H9 (cell line): ENCODE results near the gene TENT5A. TPM values are rescaled to one million over a fixed set of nuclear protein-coding genes. Genes with fewer than 3 reads are reported as not detected.

Experiments used
- DNase-seq: peaks from one replicate; pipeline ENCODE4 v3.0.0-alpha.2; 2017
- H2AFZ ChIP-seq: one replicate; pipeline ENCODE4 v1.6.1; 2013; ENCODE audit warnings: mild to moderate bottlenecking, low read length, control low read depth, moderate library complexity
- H2AK5ac ChIP-seq: 2 replicates; pipeline ENCODE4 v1.6.1; 2013; ENCODE audit warnings: low read length, control low read depth, mixed read lengths; ENCODE audit not compliant: insufficient read length
- H2BK120ac ChIP-seq: one replicate; pipeline ENCODE4 v1.6.1; 2013; ENCODE audit warnings: low read depth, mild to moderate bottlenecking, low read length, control low read depth, inconsistent platforms; ENCODE audit not compliant: poor library complexity, severe bottlenecking
- H2BK12ac ChIP-seq: 2 replicates; pipeline ENCODE4 v1.6.1; 2013; ENCODE audit warnings: low read length, control low read depth, mixed read lengths, low read depth; ENCODE audit not compliant: insufficient read length
- H2BK15ac ChIP-seq: 2 replicates; pipeline ENCODE4 v1.6.1; 2013; ENCODE audit warnings: low read depth, low read length, control low read depth
- H2BK20ac ChIP-seq: one replicate; pipeline ENCODE4 v1.6.1; 2013; ENCODE audit warnings: low read depth, mild to moderate bottlenecking, low read length, control low read depth, inconsistent platforms; ENCODE audit not compliant: poor library complexity, severe bottlenecking
- H2BK5ac ChIP-seq: 2 replicates; pipeline ENCODE4 v1.6.1; 2013; ENCODE audit warnings: low read length, control low read depth, mixed read lengths; ENCODE audit not compliant: insufficient read length
- H3K14ac ChIP-seq: 2 replicates; pipeline ENCODE4 v1.6.1; 2013; ENCODE audit warnings: low read length, control low read depth; ENCODE audit not compliant: insufficient read depth
- H3K18ac ChIP-seq: 2 replicates; pipeline ENCODE4 v1.6.1; 2013; ENCODE audit warnings: low read depth, mild to moderate bottlenecking, mixed read lengths, low read length, control low read depth; ENCODE audit not compliant: insufficient read length
- H3K23ac ChIP-seq: 2 replicates; pipeline ENCODE4 v1.6.1; 2013; ENCODE audit warnings: low read length, control low read depth, mixed read lengths, low read depth; ENCODE audit not compliant: insufficient read length
- H3K23me2 ChIP-seq: 2 replicates; pipeline ENCODE4 v1.6.1; 2013; ENCODE audit warnings: low read depth, mild to moderate bottlenecking, mixed read lengths, low read length, control low read depth; ENCODE audit not compliant: insufficient read length, poor library complexity, severe bottlenecking
- H3K27ac ChIP-seq: 2 replicates; pipeline ENCODE4 v1.5.1; 2013; ENCODE audit warnings: low read length, control low read depth, mixed read lengths, low read depth; ENCODE audit not compliant: insufficient read length
- H3K27me3 ChIP-seq: 2 replicates; pipeline ENCODE4 v1.6.1; 2013; ENCODE audit warnings: low read length, control low read depth, inconsistent platforms; ENCODE audit not compliant: insufficient read depth
- H3K4ac ChIP-seq: 2 replicates; pipeline ENCODE4 v1.6.1; 2013; ENCODE audit warnings: low read depth, mild to moderate bottlenecking, control low read depth, inconsistent platforms, low read length, moderate library complexity
- H3K4me1 ChIP-seq: 2 replicates; pipeline ENCODE4 v1.6.1; 2013; ENCODE audit warnings: low read length, control low read depth, inconsistent platforms; ENCODE audit not compliant: insufficient read depth
- H3K4me2 ChIP-seq: 2 replicates; pipeline ENCODE4 v1.6.1; 2013; ENCODE audit warnings: low read length, control low read depth, mixed read lengths; ENCODE audit not compliant: insufficient read length, insufficient read depth
- H3K56ac ChIP-seq: 2 replicates; pipeline ENCODE4 v1.6.1; 2013; ENCODE audit warnings: low read depth, mild to moderate bottlenecking, mixed read lengths, low read length, control low read depth; ENCODE audit not compliant: insufficient read length
- H3K79me1 ChIP-seq: 2 replicates; pipeline ENCODE4 v1.6.1; 2013; ENCODE audit warnings: low read depth, mild to moderate bottlenecking, moderate library complexity, low read length, control low read depth, inconsistent platforms; ENCODE audit not compliant: insufficient read depth, poor library complexity, severe bottlenecking
- H3K79me2 ChIP-seq: 2 replicates; pipeline ENCODE4 v1.6.1; 2013; ENCODE audit warnings: low read length, control low read depth, inconsistent platforms; ENCODE audit not compliant: insufficient read depth
- H3K9ac ChIP-seq: 2 replicates; pipeline ENCODE4 v1.6.1; 2013; ENCODE audit warnings: low read length, control low read depth, mixed read lengths; ENCODE audit not compliant: insufficient read length; ENCODE audit errors: extremely low read depth
- H3K9me3 ChIP-seq: one replicate; pipeline ENCODE4 v1.6.1; 2013; ENCODE audit warnings: low read depth, low read length, inconsistent platforms; ENCODE audit not compliant: control insufficient read depth
- H3T11ph ChIP-seq: one replicate; pipeline ENCODE4 v1.6.1; 2013; ENCODE audit warnings: mild to moderate bottlenecking, low read length, control low read depth, inconsistent platforms
- H4K20me1 ChIP-seq: one replicate; pipeline ENCODE4 v1.6.1; 2013; ENCODE audit not compliant: control insufficient read depth, insufficient read length, insufficient read depth
- H4K5ac ChIP-seq: 2 replicates; pipeline ENCODE4 v1.6.1; 2013; ENCODE audit warnings: low read depth, mild to moderate bottlenecking, mixed read lengths, low read length, control low read depth; ENCODE audit not compliant: insufficient read length
- H4K8ac ChIP-seq: replicated peaks from 2 replicates; pipeline ENCODE4 v1.6.1; 2013; ENCODE audit warnings: low read length, control low read depth, mixed read lengths, low read depth; ENCODE audit not compliant: insufficient read length
- H4K91ac ChIP-seq: 2 replicates; pipeline ENCODE4 v1.6.1; 2013; ENCODE audit warnings: low read depth, mild to moderate bottlenecking, moderate library complexity, mixed read lengths, low read length, control low read depth; ENCODE audit not compliant: insufficient read length
- H3K27ac Mint-ChIP-seq, 3 experiments: 2 replicates in 2 of 3; 3 replicates in 1 of 3; pipeline ENCODE4 v1.8.0; 2020 to 2021; ENCODE audit warnings: mixed read lengths in 3 of 3, mild to moderate bottlenecking in 1 of 3, moderate library complexity in 1 of 3
- H3K27me3 Mint-ChIP-seq: 2 replicates; pipeline ENCODE4 v1.8.0; 2021; ENCODE audit warnings: low read depth, mild to moderate bottlenecking, moderate library complexity, mixed read lengths
- H3K36me3 Mint-ChIP-seq, 3 experiments: 2 replicates in 2 of 3; 3 replicates in 1 of 3; pipeline ENCODE4 v1.8.0; 2020 to 2021; ENCODE audit warnings: low read depth in 3 of 3, mixed read lengths in 3 of 3; ENCODE audit not compliant: insufficient read depth in 1 of 3
- H3K4me1 Mint-ChIP-seq, 2 experiments: 2 replicates each; pipeline ENCODE4 v1.8.0; 2020; ENCODE audit warnings: mixed read lengths in 2 of 2
- H3K4me3 Mint-ChIP-seq, 2 experiments: 2 replicates in 1 of 2; 3 replicates in 1 of 2; pipeline ENCODE4 v1.8.0; 2020 to 2021; ENCODE audit warnings: mild to moderate bottlenecking in 2 of 2, mixed read lengths in 2 of 2, moderate library complexity in 1 of 2
- H3K9me3 Mint-ChIP-seq, 2 experiments: 2 replicates in 1 of 2; 3 replicates in 1 of 2; pipeline ENCODE4 v1.8.0; 2020; ENCODE audit warnings: mild to moderate bottlenecking in 2 of 2, mixed read lengths in 2 of 2, moderate library complexity in 1 of 2
- WGBS: extraction: QIAGEN DNeasy Blood & Tissue Kit; methylation state at CpG from one replicate; pipeline ENCODE4 v1.1.7; 2013; ENCODE audit warnings: missing lambda C conversion rate, low lambda C conversion rate, mixed read lengths; ENCODE audit not compliant: insufficient read length; ENCODE audit errors: extremely low coverage; 5-methylcytosine and 5-hydroxymethylcytosine counted together
- total RNA-seq: library from RNA; stranded (reverse); gene quantifications from 2 replicates; pipeline ENCODE4 v1.2.1, GENCODE V29; 2021
- TF ChIP-seq, protein P1 (sequence below): fragments of 200-600 bp; sonication (generic); conservative IDR thresholded peaks from 3 replicates; pipeline ENCODE4 v1.8.0; 2021; ENCODE audit warnings: antibody characterized with exemption, mild to moderate bottlenecking

The TENT5A gene
- total RNA-seq, 1 experiment from 2014 or later: 1.4 TPM

- no peaks in the 10 kb centered on the region for H3K9me3 ChIP-seq
- DNase-seq: no peak
- H3K23ac ChIP-seq: no peak overlapping the region
- H3K4me2 ChIP-seq: no peak overlapping the region
- WGBS: no CpG with 5 or more reads among the region's 3 CpGs
- no peaks in the 10 kb centered on the region for H3K4me1 ChIP-seq
- no peak overlapping the region for H4K91ac ChIP-seq
- no peak overlapping the region for H2BK5ac ChIP-seq
- H3K56ac ChIP-seq: no peak overlapping the region
- H3K18ac ChIP-seq: no peak overlapping the region
- no peaks in the 10 kb centered on the region for H3K23me2 ChIP-seq
- no peaks in the 10 kb centered on the region for H3K79me2 ChIP-seq
- H3K9ac ChIP-seq: no peak overlapping the region
- no peak overlapping the region for H3K14ac ChIP-seq
- Mint-ChIP-seq H3K4me1 (peaks cover 13 to 23% of the 10 kb centered on the region in 2 experiments), H3K4me3 (no peak overlapping the region), H3K27ac (no peak overlapping the region), H3K27me3 (no peaks in the 10 kb centered on the region), H3K9me3 (no peaks in the 10 kb centered on the region; a peak in 1 of 5 replicates), H3K36me3 (no peaks in the 10 kb centered on the region)
- H4K20me1 ChIP-seq: no peaks in the 10 kb centered on the region
- H3K27ac ChIP-seq: no peak overlapping the region
- no peaks in the 10 kb centered on the region for H3K79me1 ChIP-seq
- H3K4ac ChIP-seq: no peak overlapping the region
- H2BK15ac ChIP-seq: no peak overlapping the region
- TF ChIP-seq, protein P1, sequence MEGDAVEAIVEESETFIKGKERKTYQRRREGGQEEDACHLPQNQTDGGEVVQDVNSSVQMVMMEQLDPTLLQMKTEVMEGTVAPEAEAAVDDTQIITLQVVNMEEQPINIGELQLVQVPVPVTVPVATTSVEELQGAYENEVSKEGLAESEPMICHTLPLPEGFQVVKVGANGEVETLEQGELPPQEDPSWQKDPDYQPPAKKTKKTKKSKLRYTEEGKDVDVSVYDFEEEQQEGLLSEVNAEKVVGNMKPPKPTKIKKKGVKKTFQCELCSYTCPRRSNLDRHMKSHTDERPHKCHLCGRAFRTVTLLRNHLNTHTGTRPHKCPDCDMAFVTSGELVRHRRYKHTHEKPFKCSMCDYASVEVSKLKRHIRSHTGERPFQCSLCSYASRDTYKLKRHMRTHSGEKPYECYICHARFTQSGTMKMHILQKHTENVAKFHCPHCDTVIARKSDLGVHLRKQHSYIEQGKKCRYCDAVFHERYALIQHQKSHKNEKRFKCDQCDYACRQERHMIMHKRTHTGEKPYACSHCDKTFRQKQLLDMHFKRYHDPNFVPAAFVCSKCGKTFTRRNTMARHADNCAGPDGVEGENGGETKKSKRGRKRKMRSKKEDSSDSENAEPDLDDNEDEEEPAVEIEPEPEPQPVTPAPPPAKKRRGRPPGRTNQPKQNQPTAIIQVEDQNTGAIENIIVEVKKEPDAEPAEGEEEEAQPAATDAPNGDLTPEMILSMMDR: no peak
- H3K27me3 ChIP-seq: no peaks in the 10 kb centered on the region
- no peak overlapping the region for H2AK5ac ChIP-seq
- H2BK120ac ChIP-seq: no peak overlapping the region
- no peak overlapping the region for H2BK20ac ChIP-seq
- H4K5ac ChIP-seq: no peak overlapping the region
- H4K8ac ChIP-seq: no peak overlapping the region
- no peak overlapping the region for H2AFZ ChIP-seq
- H2BK12ac ChIP-seq: no peak overlapping the region
- no peak overlapping the region for H3T11ph ChIP-seq
Observed at GRCh38 chr6:81766482-81767069, 14.1 kb upstream of the TENT5A start.
